Skeletal muscle tissue (tissue), 4 donors: ENCODE data around the gene GTF2IRD2. TPM values are rescaled to one million over a fixed set of nuclear protein-coding genes. Genes with fewer than 3 reads are reported as not detected.
"Not testable (repeated sequence)": the region's sequence is repeated elsewhere in the genome, so short reads cannot be mapped to it uniquely, and the experiment has no call there.

Experiments
- H3K27ac ChIP-seq: one replicate; pipeline ENCODE4 v1.7.0; 2013; ENCODE audit warnings: mild to moderate bottlenecking, low read depth, low read length, inconsistent platforms
- H3K27me3 ChIP-seq, 3 donors: one replicate each; pipeline ENCODE4 v1.7.0; 2013; ENCODE audit warnings: low read length in 3 of 3; ENCODE audit not compliant: control insufficient read depth in 3 of 3, insufficient read depth in 3 of 3
- H3K36me3 ChIP-seq, 3 donors: one replicate each; pipeline ENCODE4 v1.7.0; 2013; ENCODE audit warnings: low read length in 3 of 3; ENCODE audit not compliant: control insufficient read depth in 3 of 3, insufficient read depth in 3 of 3
- H3K4me1 ChIP-seq, 3 donors: one replicate each; pipeline ENCODE4 v1.7.0; 2013; ENCODE audit warnings: low read length in 3 of 3, mild to moderate bottlenecking in 3 of 3; ENCODE audit not compliant: control insufficient read depth in 3 of 3, insufficient read depth in 3 of 3
- H3K4me3 ChIP-seq, 3 donors: one replicate each; pipeline ENCODE4 v1.7.0; 2013; ENCODE audit warnings: low read length in 3 of 3
- H3K9ac ChIP-seq, 3 donors: one replicate each; pipeline ENCODE4 v1.7.0; 2013; ENCODE audit warnings: low read length in 3 of 3, mild to moderate bottlenecking in 3 of 3, moderate library complexity in 2 of 3, low read depth in 1 of 3
- H3K9me3 ChIP-seq, 3 donors: one replicate each; pipeline ENCODE4 v1.7.0; 2013; ENCODE audit warnings: low read length in 3 of 3; ENCODE audit not compliant: control insufficient read depth in 3 of 3
- total RNA-seq: library from RNA; depleted of rRNA; stranded (reverse); fragments of >200 nt; gene quantifications from one replicate; pipeline ENCODE4 v1.2.3, GENCODE V29; 2014
- donor health status: Osteomylitis.

Gene GTF2IRD2
- total RNA-seq, 1 donor from 2014 or later: 36.0 TPM

GRCh38 chr7:74783595-74783994 lies 67.8 kb downstream of the GTF2IRD2 start:
- H3K4me1 ChIP-seq, H3K36me3 ChIP-seq, H3K27me3 ChIP-seq, H3K9ac ChIP-seq, H3K4me3 ChIP-seq, H3K27ac ChIP-seq, H3K9me3 ChIP-seq: not testable (repeated sequence)

DNA sequence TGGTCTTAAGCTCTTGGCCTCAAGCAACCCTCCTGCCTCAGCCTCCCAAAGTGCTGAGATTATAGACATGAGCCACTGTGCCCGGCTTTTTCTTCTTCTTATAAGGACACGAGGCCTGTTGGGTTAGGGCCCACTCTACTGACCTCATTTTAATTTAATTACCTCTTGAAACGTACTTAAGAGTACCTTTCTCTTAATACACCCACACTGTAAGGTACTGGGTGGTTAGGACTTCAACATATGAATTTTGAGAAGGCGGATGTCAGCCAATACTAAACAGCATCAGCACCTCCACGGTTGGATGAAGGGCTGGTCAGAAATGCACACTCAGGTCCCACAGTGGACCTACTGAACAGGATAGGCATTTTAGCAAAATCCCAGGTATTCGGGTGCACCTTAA lies 69.7 kb downstream of the GTF2IRD2 start:
- not testable (repeated sequence) for H3K4me3 ChIP-seq, H3K36me3 ChIP-seq, H3K9me3 ChIP-seq, H3K4me1 ChIP-seq, H3K27me3 ChIP-seq, H3K27ac ChIP-seq, H3K9ac ChIP-seq

GRCh38 chr7:74779053-74779452 lies 72.4 kb downstream of the GTF2IRD2 start:
- not testable (repeated sequence) for H3K9me3 ChIP-seq, H3K4me3 ChIP-seq, H3K4me1 ChIP-seq, H3K36me3 ChIP-seq, H3K9ac ChIP-seq, H3K27me3 ChIP-seq, H3K27ac ChIP-seq

- not testable (repeated sequence) for H3K9me3 ChIP-seq, H3K27ac ChIP-seq, H3K4me1 ChIP-seq, H3K36me3 ChIP-seq, H3K27me3 ChIP-seq, H3K9ac ChIP-seq, H3K4me3 ChIP-seq
Observed at GRCh38 chr7:74775111-74775510, 76.3 kb downstream of the GTF2IRD2 start.

GRCh38 chr7:74773760-74774750 lies 77.3 kb downstream of the GTF2IRD2 start, which contains the start of gene NCF1:
Gene NCF1 (plus strand): TSS chr7:74774011. CDS start chr7:74774032, 21 bp downstream.
- not testable (repeated sequence) for H3K27ac ChIP-seq, H3K4me3 ChIP-seq, H3K36me3 ChIP-seq, H3K27me3 ChIP-seq, H3K9ac ChIP-seq, H3K9me3 ChIP-seq, H3K4me1 ChIP-seq

DNA sequence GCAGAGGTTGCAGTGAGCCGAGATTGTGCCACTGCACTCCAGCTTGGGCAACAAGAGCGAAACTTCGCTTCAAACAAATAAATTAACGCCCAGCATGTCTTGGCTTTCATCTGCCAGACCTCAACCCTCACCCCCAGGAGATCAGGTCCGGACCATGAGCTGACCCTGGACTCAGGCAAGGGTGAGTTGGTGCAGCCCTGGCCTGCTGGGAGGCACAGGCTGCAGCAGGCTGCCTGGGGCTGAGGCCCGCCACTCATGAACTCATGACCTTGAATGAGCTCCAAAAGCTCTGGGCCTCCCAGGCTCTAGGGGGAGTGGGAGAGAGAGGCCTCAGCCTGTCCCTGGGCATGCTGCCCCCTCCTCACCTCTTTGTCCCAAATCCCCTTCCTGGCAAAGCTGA lies 79.3 kb downstream of the GTF2IRD2 start:
- H3K36me3 ChIP-seq, H3K9me3 ChIP-seq, H3K27me3 ChIP-seq, H3K27ac ChIP-seq, H3K4me1 ChIP-seq, H3K4me3 ChIP-seq, H3K9ac ChIP-seq: not testable (repeated sequence)

GRCh38 chr7:74770062-74770461 lies 81.3 kb downstream of the GTF2IRD2 start:
- not testable (repeated sequence) for H3K4me1 ChIP-seq, H3K9ac ChIP-seq, H3K27ac ChIP-seq, H3K9me3 ChIP-seq, H3K36me3 ChIP-seq, H3K4me3 ChIP-seq, H3K27me3 ChIP-seq

DNA sequence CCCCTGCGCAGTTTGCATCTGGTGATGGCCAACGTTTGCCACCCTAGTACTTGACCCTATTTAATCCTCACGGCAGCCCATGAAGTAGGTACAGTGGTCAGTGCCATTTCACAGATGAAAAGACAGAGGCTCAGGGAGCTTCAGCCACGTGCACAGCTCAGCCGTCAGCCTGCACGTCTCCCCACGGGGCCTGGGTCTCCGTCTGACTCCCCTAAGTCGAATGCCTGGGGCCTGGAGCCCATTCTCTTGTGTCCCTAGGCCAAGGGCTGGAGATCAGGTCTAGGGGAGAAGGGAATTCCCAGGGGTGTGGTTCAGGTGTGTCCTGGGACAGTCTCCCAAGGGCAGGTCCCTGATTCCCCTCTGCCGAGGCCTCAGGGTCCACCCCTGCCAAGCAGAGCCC lies 84.4 kb downstream of the GTF2IRD2 start:
- not testable (repeated sequence) for H3K4me1 ChIP-seq, H3K27ac ChIP-seq, H3K36me3 ChIP-seq

DNA sequence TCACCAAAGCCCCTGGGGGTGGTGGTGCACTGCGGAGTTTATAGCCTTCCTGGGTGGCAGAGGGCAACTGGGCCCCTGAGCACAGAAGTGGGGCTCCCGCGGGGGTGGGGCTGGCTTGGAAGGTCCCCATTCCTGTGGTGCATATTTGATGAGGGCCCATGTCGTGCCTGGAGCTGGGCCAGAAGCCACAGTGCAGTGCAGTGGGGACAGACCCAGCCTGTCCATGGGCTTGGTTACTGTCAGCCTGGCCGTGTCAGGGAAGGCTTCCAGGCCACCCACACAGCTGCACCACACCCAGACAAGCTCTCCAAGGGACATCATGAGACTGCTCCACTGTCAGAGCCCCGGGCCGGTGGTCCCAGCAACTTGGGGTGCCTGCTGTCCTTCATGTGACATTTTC lies 84.9 kb downstream of the GTF2IRD2 start:
- H3K4me1 ChIP-seq, H3K9ac ChIP-seq, H3K27me3 ChIP-seq, H3K9me3 ChIP-seq, H3K27ac ChIP-seq, H3K4me3 ChIP-seq, H3K36me3 ChIP-seq: not testable (repeated sequence)

More for the DNA sequence above, 84.4 kb downstream of the GTF2IRD2 start:
- not testable (repeated sequence) for H3K27me3 ChIP-seq, H3K4me3 ChIP-seq, H3K9me3 ChIP-seq, H3K9ac ChIP-seq

DNA sequence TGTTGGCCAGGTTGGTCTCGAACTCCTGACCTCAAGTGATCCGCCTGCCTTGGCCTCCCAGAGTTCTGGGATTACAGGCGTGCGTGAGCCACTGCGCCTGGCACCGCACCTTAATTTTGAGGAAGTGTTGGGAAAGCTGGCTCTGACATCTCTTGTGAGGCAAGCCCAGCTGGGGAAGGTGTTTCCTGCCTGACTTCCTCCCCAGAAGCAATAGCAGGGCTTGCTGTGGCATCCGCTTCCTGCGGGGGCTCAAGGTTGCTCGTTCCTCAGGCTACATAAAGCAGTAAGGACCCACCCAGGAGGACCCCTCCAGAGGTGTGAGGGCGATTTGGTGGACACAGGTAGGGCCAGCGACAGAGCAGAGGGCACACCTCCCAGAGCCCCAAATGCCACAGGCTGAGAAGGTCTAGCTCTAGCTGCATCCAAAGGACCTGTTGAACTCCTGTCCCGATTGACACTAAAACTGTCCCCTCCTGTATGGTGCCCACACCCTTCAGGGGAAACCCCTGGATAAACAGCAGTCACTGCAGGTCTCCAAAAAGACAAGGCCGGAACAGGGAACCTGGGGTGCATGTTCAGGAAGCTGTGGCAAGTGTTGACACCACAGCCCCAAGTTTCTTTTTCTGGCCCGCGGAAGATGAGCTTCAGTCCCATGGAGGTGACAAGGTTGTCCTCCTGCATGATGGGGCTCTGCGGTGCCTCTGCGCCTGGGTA lies 86.0 kb downstream of the GTF2IRD2 start:
- not testable (repeated sequence) for H3K9ac ChIP-seq, H3K27me3 ChIP-seq, H3K9me3 ChIP-seq, H3K4me3 ChIP-seq, H3K27ac ChIP-seq, H3K4me1 ChIP-seq, H3K36me3 ChIP-seq
